GM21515 (cell line): ENCODE measurements around the gene LRRC25.
"Not testable (repeated sequence)": the region's sequence is repeated elsewhere in the genome, so short reads cannot be mapped to it uniquely, and the experiment has no call there.

Source experiments
- ATAC-seq: cut with Tn5 transposase; IDR thresholded peaks from one replicate; pipeline ENCODE4 v1.9.1; 2021; ENCODE audit not compliant: unreplicated experiment

The LRRC25 gene

GRCh38 chr19:18380843-18381242 lies 16.6 kb downstream of the LRRC25 start:
- no peak for ATAC-seq

GRCh38 chr19:18379803-18380747 lies 17.3 kb downstream of the LRRC25 start:
- no peak for ATAC-seq

DNA sequence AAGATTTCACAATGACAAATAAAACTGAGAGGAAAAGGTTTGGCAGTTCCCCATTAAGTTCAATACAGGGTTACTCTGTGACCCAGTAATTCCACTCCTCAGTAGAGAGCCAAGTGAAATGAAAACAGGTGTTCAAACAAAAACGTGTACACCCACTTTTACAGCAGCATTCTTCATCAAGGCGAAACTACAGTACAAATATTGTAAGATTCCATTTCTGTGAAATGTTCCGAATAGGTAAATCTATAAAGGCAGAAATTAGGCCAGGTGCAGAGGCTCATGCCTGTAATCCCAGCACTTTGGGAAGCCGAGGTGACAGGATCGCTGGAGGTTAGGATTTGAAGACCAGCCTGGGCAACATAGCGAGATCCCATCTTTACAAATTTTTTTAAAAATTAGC lies 20.4 kb downstream of the LRRC25 start:
- no peak for ATAC-seq

- peak; percentile 64 for ATAC-seq
Observed at GRCh38 chr19:18373892-18374629, 23.4 kb downstream of the LRRC25 start.

GRCh38 chr19:18373407-18373891 lies 24.0 kb downstream of the LRRC25 start:
- no peak for ATAC-seq

DNA sequence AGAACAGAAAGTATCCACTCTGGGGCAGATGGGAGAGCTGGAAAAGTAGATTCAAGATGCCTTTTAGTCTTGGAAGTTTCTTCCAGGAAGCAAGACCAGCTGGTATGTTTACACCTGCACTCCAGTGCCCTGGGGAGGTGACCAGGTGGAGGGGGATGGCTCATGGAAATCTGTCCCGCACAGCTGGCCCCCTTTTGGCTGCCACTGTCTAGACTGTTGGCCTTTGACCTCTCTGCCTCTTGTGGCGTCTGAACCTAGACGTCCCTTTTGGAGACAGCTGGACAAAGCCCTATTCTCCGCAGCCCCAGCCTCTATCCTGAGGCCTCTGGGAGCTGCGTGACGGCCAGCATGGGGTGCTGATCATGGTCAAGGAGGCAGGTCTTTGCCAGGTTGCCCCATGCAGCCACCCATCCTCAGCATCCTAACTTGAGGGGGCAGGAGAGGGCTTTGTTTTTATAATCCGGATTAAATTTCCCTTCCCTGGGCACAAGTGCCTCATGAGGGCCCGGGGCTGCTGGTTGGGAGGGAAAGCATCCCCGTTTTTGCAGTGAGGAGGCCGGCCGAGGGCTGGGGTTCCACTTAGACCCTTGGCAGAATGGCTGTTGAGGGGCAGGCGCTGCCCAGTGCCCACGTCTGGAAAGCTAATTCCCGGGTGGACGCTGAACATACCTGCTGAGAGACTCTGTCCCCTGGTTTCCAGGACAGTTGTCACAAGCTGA lies 28.8 kb downstream of the LRRC25 start:
- no peak for ATAC-seq

DNA sequence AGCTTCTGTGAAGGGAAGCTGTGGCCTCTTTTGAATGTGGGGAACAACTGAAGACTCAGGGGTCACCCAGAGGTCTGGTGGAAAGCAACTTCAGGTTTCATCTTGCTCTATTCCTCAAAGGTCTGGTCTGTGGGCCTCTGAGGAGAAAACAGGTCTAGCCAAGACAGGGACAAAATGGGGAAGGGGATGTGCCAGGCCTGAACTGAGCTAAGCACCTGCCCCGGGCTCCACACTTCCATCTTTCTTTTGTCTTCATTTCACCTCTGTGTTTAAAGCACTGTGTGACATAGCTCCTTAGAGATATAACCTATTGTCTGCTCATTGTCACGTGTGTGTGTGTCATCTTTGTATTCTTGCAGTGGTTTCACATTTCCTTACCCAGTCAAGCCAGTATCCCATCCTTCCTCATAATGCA lies 31.4 kb downstream of the LRRC25 start:
- no peak for ATAC-seq

DNA sequence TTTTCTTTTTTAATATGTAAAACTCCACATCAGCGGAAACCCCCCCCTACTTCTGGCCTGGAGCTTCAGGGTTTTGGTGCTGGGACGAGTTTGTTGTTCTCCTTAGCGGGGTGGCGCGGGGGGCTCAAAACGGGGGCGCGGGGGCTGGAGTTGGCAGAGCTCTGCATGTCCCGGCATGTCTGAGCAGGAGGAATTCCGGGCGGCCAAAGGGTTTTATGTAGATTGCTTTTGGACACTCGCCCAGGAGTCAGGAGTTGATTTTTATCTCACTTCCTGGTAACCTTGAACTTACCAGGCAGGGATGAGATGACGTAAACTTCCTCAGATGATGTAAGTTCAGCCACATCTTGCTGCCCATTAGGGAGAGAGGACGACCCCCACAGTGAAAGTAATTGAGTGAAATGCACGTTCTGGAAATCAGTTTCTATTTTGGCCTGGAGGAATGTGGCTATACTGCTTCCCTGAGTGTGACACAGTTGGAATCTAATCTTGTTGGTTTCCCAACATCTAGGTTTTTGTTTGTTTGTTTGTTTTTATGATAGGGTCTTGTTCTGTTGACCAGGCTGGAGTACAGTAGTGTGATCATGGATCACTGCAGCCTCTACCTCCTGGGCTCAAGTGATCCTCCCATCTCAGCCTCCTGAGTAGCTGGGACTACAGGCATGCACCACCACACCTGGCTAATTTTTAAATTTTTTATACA lies 32.4 kb downstream of the LRRC25 start:
- no peak for ATAC-seq

- ATAC-seq = not testable (repeated sequence)
Observed at GRCh38 chr19:18364277-18364825, 33.1 kb downstream of the LRRC25 start.

- ATAC-seq = no peak
Observed at GRCh38 chr19:18363787-18364186, 33.6 kb downstream of the LRRC25 start.

DNA sequence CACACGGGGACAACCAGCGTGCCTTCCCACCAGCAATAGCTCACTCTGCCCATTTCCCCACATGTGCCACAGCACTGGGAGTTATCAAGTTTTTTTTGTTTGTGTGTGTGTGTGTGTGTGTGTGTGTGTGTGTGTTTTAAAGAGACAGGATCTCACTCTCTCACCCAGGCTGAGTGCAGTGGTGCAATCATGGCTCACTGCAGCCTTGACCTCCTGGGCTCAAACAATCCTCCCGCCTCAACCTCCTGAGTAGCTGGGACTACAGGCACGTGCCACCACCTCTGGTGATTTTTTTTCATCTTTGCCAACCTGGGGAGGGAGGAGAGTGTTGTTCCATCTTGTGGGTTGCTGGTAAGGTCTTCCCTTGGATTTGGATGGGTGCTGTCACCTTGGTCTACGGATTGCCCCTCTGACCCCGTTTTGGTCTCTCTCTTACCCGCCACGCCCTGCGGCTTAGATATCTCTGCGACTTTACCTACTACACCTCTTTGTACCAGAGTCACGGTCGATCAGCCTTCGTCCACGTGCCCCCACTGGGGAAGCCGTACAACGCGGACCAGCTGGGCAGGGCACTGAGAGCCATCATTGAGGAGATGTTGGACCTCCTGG lies 34.4 kb downstream of the LRRC25 start:
- ATAC-seq = no peak

DNA sequence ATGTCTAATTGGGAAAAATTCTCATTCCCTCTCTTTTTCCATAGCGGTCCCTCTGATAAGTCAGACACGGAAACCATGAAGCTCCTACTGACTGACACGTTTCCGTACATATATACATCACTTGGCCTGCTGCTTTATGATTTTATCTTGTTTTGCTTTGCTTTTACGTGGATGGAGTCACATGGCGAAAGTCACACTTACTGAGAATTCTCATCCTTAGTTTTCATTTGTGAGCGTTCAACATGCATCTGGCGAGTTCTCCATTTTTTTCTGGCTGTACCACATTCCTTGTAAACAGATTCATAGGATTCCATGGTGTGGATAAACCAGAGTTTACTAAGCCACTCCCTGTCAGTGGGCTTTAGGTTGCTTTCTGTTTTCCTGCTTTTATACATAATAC lies 35.8 kb downstream of the LRRC25 start:
- ATAC-seq = no peak

DNA sequence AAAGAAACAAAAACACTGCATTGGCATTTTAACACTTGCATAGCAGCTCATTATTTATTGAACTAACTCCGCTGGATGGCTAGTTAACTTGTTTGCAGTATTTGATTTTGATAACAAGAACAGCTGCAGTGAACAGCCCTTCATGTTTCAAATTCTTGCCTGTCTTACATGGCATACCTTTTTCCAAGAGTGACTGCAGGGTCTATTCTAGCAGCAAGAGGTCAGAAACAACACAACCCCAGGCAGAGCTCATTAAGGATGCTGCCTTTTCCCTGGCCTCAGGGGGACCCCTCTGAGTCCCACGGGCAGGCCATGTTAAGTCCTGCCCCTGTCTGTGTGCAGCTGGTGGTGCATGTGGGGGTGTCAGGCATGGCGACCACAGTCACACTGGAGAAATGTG lies 40.4 kb downstream of the LRRC25 start:
- no peak for ATAC-seq

- ATAC-seq = not testable (repeated sequence)
Observed at GRCh38 chr19:18354743-18355142, 42.7 kb downstream of the LRRC25 start.

DNA sequence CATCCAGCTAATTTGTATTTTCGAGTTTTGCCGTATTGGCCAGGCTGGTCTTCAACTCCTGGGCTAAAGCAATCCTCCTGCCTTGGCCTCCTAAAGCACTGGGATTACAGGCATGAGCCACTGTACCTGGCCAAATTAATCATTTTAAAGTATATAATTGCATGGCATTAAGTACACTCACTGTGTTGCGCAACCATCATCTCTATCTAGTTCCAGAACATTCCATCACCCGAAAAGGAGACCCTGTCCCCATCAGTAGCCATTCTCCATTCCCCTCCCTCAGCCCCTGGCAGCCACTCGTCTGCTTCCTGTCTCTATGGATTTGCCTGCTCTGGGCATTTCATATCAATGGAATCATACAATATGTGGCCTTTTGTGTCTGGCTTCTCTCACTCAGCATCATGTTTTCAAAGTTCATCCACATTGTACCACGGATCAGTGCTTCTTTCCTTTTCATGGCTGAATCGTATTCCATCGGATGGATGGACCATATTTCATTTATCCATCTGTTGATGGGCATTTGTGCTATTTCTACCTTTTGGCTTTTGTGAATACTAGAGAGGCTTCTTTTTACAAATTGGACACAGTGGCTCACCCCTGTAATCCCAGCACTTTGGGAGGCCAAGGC lies 43.9 kb downstream of the LRRC25 start:
- no peak for ATAC-seq

DNA sequence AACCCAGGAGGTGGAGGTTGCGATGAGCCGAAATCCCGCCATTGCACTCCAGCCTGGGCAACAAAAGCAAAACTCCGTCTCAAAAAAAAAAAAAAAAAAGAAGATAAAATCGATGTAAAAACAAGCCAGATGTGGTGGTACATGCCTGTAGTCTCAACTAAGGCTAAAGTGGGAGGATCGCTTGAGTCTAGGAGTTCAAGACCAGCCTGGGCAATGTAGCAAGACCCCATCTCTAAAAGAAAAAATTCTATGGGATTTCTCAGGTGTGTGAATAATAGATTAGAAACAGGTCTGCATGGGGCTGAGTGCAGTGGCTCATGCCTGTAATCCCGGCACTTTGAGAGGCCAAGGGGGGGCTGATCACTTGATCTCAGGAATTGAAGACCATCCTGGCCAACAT lies 45.9 kb downstream of the LRRC25 start:
- no peak for ATAC-seq

DNA sequence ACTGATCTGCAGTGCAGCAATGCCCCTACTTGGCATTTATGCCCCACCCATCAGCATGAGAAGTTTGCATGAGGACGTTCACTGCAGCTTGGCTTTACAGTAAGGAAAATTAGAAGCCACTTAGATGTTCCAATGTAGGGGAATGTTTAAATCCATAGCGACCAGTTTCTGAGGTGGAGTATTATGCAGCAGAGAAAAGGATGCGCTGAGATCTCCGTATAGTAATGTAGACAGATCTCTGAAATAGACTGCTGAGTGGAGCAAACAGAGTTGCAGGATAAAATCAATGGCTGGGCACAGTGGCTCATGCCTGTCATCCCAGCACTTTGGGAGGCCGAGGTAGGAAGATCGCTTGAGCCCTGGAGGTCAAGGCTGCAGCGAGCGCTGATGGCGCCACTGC lies 46.9 kb downstream of the LRRC25 start:
- ATAC-seq = no peak

DNA sequence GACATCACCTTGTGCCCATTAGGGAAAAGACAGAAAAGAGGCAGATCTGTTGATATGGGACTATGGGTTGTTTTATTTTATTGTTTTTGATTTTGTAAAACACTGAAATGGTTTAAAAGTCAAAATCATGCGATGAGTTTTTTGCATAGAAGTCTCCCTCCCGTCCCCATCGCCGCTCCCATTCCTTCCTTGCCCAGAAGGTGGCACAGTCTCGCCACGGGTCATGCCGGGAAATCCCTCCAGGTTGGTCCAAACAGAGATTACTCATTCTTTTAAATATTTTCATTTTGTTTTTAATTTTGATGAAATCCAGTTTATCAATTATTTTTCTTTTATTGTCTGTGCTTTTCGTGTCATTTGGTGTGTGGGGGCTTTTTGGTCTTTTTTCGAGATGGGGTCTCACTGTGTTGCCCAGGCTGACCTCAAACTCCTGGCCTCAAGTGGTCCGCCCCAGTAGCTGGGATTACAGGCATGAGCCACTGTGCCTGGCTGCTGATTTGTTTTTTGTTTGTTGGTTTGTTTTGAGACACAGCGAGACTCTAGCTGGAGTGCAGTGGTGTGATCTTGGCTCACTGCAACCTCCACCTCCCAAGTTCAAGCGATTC lies 47.8 kb downstream of the LRRC25 start:
- no peak for ATAC-seq

- ATAC-seq = not testable (repeated sequence)
Observed at GRCh38 chr19:18348818-18349339, 48.5 kb downstream of the LRRC25 start.
